Mesenteric fat pad (tissue), 1 donor: Measurements from ENCODE around the gene RBM47. TPM values are rescaled to one million over a fixed set of nuclear protein-coding genes. Genes with fewer than 3 reads are reported as not detected.

Source experiments
- DNase-seq: peaks from one replicate; pipeline ENCODE4 v3.0.0-alpha.2; 2020; ENCODE audit warnings: low spot score
- total RNA-seq: library from RNA; stranded (reverse); fragmentation: NEBNext Ultra II Directional; extraction: Animal tissue kit (Norgen Biotek cat#: 25700); gene quantifications from one replicate; pipeline ENCODE4 v1.2.1, GENCODE V29; 2021
- donor health status: DM: yes; HTN: yes; CAD: no.

Gene RBM47
- total RNA-seq, 1 donor from 2014 or later = 53.3 TPM

DNA sequence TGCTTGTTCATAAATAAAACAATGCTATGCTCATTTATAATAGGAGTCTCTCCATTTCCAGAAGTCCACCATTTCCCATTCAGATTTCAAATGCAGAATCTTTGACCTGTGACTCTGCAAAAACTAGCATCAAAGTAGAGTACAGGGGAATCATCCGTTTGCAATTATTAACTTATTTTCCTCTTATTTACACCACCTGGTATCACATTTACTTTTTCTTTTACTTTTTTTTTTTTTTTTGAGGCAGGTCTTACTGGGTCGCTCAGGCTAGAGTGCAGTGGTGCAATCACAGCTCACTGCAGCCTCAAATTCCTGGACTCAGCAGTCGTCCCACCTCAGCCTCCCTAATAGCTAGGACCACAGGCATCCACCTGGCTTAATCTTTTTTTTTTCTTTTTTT, 37.6 kb downstream of the RBM47 start:
- no peak for DNase-seq

DNA sequence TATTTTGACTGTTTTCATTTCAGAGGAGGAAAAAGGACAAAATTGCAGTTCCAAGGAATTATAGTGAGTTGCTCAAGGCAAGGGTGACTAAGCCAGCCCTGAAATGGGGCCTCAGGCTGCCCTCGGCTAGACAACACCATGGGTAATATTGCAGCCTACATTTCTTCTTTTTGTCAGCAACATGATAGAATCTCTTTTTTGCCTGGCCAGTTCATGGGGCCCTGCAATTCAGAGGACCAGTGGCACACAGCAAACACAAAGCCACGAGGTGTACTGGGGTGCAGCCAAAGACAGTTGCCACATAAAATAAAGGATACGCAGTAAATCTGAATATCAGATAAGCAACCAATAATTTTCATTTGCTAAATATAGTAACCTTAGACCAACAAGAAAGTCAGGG, 41.8 kb downstream of the RBM47 start:
- DNase-seq = no peak

DNA sequence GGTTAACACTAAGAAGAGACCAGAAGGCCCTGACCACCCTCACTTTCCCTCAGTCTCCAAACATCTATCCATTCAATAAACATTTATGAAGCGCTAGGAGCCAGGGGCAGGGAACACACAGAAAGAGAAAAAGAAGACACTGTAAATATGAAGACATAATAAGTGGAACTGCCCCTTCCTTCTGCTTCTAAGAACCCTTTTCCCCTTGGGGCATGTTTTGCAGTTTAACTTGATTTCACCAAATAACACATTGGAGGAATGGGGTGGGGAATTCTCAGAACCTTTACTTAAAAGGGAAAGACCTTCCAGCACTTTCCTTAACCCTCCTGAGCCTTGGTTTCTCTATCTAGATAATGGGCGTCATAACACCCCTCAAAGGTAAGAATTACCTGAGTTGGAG, 42.3 kb downstream of the RBM47 start:
- DNase-seq = no peak

DNA sequence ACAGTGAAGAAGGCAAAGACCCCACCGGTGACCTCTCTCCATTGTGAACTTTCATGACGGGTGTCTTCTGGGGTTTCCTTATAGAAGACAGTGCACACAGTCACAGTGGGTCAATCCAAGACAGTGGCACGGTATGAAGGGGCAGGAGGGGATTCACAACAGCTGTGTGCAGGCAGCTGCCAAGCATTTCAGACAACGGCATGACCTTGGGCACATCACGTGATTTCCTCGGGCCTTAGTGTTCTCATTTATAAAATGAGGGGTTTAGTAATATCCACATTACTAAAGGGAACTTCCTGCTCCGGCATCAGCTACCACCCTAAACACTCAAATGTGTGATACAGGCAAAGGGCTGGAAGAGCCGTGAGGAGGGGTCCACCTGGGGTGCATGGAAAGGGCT, 42.9 kb downstream of the RBM47 start:
- no peak for DNase-seq

DNA sequence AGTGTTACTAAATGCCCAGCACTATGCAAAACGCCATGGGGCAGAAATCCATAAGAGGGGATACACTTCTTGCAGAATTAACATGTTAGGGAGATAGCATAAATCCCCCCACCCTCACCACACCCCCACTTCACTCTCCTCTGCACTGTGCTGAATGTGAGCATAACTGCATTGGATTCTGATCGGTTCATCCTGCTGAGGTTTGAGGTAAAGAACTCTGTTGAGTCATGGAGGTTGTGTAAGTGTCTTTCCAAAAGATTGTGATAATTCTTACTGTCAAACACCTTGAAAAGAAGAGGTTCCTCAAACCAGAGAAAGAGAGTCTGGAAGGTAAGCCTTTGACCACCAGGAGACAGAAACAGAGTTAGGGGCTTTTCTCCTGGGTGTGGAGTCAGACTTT, 43.6 kb downstream of the RBM47 start:
- no peak for DNase-seq

DNA sequence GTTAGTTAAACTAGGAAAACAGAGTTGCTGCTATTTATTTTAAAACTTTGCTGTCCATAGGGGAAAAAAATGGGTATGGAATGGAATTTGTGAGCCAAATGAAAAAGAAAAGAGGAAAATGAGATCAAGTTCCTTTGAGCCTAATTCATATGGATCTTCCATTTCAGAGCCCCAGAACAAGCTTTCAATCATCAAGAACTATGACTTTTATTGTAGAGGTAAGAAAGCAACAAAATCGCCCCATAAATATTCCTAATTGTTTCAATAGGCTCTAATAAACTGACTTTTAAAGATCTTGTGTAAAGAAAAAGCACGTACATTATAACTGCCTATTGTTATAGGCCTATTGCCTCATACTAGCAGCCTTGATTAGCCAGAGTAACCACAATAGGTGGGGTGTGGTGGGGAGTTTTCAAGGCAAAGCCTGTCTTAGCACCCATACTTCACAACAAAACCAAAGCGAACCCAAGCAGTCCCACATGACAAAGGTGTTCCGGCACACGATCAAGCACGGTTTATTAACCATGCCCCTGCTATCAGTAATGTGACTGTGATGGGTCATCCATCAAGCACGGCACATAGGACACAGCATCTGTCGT, 44.4 kb downstream of the RBM47 start:
- DNase-seq = no peak

DNA sequence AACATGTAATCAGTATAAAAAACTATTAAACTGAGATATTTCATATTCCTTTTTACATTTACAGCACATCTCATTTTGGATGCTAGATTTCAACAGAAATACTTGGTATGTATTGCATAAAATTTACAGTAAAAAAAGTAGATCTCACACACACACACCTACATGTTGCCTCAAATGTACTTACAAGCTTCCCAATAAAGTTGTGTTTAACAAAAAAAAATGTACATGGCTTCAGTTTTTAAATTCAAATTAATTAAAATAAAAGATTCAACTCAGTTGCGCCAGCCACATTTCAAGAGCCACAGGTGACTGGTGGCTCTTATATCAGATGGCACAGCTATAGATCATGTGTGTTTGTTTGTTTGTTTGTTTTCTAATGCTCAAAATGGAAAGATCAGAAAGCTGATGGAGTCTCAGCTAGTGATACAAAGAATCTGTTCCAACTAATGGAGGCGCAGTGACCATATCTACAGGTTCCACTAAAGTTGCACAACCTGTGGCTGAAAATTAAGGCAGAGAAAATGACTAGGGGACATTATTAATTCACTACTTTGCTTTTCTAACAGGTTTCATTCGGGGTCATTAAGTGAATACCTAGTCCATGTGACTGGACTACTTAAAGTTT, 45.0 kb downstream of the RBM47 start:
- no peak for DNase-seq

DNA sequence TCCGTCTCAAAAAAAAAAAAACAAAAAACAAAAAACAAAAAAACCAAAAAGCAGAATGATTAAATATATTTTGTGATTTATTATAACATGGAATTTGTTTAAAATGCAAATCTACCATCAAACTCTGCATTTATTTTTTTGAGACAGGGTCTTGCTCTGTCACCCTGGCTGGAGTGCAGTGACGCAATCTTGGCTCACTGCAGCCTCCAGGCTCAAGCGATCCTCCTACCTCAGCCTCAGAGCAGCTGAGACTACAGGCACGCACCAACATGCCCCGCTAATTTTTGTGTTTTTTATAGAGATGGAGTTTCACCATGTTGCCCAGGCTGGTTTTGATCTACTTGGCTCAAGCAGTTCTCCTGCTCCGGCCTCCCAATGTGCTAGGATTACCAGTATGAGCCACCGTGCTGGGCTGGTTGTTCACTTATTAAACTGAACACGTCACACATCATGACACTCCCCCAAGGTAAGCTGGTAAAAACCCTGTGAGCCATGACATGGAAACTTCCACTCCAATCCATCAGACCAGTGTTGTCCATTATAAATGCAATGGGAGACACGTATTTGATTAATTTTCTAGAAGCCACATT, 45.7 kb downstream of the RBM47 start:
- no peak for DNase-seq

DNA sequence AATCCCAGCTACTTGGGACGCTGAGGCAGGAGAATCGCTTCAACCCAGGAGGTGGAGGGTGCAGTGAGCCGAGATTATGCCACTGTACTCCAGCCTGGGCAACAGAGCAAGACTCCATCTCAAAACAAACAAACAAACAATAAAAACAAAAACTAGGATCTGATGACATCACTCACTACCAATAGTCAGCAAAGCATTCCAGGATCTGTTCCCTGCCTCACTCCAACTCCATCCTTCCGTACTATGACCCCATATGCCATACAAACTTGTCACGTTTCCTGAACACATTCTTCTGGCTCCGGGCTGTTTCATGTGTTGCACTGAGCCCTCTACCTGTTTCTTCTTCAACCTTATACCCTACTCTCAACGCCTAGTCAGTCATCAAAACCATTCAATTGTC, 47.3 kb downstream of the RBM47 start:
- no peak for DNase-seq

DNA sequence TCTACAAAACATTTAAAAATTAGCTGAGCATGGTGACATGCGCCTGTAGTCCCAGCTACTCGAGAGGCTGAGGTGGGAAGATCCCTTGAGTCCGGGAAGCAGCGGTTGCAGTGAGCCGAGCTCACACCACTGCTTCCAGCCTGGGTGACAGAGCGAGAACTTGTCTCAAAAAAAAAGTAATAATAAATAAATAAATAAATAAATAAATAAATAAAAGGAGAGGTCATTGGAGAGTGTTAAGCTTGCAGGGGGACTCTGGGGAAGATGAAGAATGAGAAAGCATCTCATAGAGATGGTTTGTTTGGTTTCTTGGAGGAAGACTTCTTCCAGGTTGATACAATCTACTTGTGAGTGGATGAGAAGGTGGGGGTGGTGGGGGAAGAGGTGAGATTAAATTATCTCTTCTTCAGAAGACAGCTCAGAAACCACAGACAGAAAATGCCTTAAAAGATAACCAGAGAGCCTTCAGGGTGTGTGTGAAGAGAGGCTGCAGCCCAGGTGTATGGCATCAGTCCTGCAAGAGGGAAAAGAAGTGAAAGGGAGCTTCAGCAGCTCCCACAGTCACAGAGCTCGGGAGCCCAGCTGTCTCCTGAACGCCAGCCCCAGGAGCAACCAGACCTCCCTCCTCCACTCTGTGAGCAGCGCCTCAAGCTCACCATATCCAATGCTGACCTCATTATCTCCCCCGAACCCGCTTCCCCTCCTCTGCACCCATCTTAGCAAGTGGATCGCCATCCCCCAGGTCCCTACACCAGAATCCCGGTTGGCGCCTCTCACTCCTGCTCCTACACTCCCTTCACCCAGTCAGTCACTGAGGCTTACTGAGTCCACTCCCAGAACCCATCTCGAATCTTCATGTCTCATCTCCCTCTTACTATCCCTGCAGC, 48.2 kb downstream of the RBM47 start:
- no peak for DNase-seq

DNA sequence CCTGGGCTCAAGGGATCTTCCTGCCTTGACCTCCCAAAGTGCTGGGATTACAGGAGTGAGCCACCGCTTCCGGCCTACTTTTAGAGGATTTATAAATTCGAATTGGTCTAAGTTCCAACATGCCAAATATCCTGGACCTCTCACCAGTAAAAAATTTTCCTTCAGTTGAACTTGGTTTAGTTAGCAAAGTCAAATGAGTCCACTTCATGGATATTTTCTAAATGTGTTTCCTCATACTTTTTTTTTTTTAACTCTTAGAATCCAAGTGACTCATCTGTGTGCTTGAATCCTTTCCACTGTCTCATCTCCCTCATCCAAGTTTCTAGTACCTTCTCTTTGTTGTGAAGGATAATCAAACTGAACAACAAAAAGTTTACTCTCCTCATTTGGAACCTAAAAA, 49.7 kb downstream of the RBM47 start:
- no peak for DNase-seq

DNA sequence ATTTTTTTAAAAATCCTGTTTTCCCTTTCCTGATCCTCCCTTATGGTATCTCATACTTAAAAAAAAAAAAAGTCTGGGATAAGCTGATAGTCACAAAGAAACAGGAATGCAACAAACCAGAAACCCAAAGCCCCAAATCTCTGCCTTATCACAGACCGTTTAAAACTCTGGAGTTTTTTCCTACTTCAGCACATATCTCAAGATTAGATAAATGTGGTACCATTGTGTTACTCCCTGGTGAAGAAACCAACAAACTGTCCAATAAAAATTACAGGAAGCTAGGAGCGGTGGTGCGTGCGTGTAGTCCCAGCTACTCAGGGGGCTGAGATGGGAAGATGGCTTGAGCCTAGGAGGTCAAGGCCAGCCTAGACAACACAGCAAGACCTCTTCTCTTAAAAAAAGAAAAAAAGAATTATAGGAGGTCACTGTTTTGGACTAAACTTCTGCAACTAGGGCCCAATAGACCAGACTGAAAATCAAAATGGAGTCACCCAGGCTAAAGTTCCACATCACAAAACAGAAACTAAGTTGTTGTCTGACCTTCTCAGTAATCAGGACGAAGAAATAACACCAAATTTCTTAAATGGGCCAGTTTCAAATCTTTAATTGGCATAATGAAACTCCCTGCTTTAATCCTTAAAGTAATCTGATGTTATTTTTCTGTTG, 51.9 kb downstream of the RBM47 start:
- DNase-seq = no peak

DNA sequence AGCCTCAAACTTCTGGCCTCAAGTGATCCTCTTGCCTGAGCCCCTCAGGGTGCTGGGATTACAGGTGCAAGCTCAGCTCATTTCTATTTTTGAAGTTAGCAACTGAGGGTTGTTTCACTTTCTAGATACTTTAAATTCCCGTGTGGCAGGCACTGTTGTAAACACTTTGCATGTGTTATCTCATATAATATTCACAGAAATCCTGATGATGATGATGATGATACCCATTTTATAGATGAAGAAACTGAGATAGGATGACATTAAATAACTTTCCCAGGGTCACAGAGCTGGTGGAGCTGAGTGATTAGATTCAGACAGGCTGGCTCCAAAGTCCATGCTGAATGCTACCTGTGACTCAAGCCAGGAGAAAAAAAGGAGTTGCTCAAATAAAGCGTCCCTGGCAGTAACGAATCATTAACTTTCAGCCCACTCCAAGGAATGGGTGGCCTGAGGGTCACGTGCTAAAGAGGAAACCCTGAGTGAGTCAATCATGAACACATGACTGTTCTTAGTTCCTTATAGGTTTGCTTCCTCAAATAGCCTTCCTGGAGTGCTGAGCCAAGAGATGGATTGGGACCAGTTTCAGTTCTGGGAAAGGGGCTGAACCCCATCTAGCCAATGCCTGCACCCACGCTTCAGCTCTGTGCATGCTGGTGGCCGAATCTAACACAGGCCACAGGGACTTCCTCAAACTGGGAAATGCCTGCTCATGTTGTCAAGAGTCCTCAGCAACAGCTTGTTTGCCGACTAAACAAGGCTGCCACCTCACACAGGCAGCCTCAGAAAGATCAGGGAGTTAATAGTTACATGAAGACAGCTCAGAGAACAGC, 52.8 kb downstream of the RBM47 start:
- DNase-seq = peak; percentile 92

DNA sequence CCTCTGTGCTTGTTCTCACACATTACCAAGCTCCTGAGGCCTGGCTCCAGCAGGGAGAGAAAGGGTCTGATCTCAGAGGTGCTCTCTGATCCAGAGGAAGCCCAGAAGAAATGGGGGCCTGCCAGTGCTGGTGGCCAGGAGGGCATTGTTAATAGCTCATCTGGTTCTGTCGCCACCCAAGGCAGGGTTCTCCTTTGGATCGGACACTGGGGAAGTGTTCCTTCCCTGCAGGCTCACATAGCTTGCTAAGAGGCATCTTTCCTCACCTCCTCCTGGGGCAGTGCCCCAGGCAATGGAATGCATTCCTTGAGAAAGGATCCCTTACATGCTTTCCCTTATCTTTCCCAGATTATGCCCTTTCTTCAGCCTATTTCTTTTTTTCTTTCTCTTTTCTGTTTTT, 53.8 kb downstream of the RBM47 start:
- DNase-seq = no peak

DNA sequence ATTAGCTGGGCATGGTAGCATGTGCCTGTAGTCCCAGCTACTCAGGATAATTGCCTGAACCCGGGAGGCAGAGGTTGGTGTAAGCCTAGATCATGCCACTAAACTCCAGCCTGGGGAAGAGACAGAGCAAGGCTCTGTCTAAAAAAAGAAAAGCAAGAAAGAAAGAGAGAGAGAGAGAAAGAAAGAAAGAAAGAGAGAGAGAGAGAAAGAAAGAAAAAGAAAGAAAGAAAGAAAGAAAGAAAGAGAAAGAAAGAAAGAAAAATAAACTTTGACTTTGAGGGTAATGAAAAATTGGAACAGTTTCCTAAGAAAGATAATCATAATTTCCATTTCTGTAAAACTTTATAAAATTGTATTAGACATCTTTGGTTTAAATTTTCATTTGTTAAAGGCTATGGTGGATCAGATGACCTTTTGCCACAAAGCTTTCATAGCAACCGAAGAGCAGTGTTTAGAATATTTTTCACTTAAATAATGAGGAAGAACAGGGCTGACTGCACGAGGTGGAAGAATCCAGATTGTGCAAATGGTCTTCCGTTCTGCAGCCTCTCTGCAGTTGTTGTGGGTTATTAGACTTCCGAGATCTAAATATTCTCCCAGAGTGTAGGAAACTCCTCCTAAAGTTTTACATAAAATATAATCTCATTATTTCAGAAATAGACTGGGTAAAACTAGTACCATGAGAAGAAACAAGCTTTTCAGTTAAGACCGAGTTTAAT, 55.9 kb downstream of the RBM47 start:
- DNase-seq = no peak

DNA sequence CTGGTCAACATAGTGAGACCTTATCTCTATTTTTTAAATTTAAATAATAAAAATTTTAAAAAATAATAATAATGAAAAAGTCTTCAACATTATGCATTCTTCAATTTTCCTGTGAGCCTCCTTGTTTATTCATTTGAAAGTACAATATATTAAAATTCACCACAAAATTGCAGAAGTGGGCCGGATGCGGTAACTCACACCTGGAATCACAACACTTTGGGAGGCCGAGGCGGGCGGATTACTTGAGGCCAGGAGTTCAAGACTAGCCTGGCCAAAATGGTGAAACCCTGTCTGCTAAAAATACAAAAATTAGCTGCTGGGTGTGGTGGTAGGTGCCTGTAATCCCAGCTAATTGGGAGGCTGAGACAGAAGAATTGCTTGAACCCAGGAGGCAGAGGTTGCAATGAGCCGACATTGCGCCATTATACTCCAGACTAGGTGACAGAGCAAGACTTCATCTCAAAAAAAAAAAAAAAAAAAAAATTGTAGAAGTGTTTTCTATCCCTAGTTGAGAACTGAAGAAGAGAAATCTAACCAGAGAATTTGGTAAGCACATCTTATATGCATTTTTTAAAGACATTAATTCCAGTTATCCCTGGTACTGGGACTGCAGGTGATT, 56.9 kb downstream of the RBM47 start:
- DNase-seq = no peak

DNA sequence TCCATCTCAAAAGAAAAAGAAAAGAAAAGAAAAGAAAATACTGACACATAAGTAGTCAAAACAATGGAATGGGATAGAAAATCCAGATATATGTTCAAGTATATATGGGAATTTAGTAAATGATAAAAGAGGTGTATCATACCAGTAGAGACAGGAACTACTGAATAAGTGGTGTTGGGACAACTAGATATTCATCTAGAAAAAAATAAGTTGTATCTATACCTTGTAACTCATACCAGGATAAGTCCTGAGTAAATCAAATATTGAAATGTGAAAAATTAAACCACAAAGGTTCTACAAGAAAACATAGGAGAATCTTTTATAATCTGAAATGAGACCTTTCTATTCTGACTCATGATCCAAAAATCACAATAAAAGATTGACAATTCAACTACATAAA, 58.5 kb downstream of the RBM47 start:
- no peak for DNase-seq

DNA sequence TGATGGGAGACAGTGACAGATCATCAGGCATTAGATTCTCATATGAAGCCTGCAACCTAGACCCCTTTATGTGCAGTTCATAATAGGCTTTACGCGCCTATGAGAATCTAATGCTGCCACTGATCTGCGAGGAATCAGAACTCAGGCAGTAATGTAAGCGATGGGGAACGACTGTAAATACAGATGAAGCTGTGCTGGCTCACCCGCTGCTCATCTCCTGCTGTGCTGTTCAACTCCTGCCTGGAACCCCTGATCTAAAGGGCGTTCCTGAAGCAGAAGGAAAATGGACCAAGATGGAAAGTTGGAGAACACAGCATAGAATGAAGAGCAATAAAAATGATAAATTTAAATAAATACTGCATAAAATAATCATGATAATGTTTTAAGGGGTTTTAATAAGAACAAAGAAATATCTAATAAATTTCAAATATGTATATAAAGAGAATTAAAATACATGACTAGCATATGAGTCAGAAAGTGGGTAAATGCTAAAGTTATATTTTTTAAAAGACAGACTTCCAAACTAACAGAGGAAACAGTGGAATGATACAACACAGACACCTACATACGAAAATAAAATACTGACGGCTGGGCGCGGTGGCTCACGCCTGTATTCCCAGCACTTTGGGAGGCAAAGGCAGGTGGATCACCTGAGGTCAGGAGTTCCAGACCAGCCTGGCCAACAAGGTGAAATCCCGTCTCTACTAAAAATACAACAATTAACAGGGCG, 59.2 kb downstream of the RBM47 start:
- no peak for DNase-seq
